ENCODE data around the gene LMAN1L.
A peak's percentile ranks its signal among the peaks of the same experiment; 100 is the strongest.

LMAN1L gene

DNA sequence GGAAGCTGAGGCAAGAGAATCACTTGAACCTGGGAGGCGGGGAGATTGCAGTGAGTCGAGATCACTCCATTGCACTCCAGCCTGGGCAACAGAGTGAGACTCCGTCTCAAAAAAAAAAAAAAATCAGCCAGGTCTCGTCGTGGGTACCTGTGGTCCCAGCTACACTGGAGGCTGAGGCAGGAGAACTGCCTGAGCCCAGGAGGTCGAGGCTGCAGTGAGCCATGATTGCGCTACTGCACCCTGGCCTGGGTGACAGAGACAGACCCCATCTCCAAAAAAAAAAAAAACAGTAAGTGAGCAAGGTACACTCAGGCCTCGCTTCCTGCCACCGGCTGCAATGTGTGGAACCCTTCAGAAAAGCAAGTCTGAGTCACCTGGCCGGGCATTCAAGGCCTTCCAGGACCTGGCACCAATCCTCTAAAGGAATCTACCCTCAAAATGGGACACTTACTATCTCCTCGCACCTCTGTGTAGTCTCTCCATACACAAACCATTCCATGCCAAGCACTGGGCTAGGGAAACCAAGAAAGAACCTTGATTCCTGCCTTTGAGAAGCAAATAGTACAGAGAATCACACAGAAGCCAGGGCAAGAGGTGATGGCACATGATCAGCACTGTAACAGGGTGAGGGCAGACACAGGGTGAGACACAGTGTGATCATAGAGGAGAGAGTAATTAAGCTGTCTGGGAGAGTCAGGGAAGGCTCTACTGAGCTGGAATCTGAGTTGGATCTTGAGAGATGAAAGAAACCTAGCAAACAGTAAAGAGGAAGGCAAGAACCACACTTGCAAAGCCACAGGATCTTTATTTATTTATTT lies 50.8 kb downstream of the LMAN1L start:
- no peak for DNase-seq

DNA sequence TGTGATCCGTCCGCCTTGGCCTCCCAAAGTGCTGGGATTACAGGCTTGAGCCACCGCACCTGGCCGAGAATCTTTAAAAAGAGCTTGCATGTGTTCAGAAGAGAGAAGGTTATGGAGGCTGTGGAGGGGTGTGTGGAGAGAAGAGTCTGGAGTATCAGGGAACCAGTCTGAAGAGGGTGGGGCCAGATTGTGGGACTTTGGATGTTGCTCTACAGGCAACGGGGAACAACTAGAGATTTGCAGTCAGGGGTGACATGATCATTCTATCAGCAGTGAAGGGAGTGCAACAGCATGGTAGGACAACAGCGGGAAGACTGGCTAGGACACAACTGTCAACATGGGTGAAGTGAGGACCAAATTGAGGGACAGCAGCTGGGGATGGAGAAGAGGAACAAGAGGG lies 51.7 kb downstream of the LMAN1L start:
- DNase-seq = no peak

DNA sequence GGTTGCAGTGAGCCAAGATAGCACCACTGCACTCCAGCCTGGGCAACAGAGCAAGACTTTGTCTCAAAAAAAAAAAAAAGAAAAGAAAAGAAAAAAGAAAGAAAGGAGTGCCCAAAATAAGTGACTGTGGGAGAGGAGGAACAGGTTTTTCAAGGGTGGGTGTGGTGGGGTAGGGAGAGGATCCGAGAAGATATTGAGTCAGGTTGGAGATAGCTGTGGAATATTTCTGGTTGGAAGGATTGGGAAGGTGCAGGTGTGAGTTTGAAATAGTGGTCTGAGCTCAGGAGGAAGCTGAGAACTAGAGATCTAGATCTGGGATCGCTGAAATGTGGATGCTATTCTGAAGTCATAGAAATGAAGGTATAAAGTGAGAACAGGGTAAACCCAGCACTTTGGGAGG lies 52.7 kb downstream of the LMAN1L start:
- DNase-seq = no peak

DNA sequence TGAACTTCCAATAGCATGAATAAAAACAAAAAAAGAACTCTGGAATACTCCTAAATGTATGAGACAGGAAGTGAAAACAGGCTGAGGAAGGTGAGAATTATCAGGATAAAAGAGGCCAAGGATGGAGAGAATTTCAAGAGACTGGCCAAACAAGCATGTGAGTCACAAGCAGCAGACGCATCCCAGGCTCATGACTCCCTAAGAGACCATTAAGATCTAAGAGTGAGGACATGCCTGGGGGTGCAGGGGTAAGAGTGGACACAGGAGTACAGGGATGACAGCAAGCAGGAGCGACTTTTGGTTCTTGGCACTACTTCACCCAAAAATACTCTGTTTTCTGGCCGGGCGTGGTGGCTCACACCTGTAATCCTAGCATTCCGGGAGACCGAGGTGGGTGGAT lies 53.5 kb downstream of the LMAN1L start:
- no peak for DNase-seq

DNA sequence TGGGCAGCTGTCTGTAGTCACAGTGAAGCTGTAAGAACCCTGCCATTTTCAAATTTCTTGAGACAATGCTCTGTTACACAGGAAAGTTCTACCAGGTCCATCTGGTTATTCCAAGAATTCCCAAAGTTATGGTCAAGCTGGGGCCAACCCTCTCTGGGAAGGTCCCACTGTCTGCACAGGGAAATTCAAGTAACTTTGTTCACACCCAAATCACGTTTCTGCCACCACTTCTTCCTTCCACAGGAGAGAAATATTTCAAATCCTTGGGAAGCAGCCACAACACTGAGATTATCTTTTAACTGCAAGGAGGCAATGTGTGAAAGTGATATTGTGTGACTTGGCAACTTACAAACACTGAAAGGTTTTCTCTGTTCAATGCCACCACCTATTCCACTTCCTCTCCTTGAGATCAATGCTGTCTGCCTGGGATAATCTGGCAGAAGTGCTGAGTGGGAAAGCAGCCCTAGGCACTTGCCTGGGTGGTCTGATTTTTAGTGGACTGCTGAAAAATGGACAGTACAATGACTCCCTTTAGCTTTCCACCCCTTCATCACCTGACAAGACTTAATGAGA lies 54.9 kb downstream of the LMAN1L start:
- no peak for DNase-seq

DNA sequence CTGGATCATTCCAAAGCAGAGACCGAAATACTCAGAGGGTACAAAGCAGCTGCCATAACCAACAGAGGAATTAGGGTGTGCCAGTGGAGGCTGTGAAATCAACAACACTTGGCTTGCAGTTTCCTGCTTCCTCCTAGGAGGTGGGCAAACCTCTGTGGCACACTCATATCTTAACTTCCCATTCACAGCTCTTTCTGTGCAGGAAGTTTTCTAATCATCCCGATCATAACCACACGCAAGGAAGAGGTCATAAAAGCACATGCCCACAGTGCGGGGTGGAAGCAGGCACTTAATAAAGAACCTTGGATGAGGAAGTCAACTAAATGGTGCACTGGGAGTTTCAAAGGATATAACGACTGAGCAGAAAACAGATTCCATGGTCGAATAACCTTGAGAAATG lies 55.4 kb downstream of the LMAN1L start:
- DNase-seq = no peak

DNA sequence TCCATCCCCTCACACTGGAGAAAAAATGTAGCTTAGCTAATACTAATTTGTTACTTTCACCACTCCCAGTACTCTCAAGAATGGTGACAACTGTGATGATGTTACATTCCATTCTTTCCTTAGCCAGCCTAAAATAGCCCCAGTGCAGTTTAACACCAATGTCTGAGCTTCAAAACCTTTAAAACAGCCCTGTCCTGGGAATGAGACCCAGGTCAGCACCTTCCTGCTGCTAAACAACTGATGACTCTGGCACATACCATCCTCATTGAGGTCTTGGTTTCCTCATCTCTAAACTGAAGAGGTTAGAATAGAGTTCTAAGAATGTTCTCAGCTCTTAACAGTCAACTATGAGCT lies 56.7 kb downstream of the LMAN1L start:
- no peak for DNase-seq

DNA sequence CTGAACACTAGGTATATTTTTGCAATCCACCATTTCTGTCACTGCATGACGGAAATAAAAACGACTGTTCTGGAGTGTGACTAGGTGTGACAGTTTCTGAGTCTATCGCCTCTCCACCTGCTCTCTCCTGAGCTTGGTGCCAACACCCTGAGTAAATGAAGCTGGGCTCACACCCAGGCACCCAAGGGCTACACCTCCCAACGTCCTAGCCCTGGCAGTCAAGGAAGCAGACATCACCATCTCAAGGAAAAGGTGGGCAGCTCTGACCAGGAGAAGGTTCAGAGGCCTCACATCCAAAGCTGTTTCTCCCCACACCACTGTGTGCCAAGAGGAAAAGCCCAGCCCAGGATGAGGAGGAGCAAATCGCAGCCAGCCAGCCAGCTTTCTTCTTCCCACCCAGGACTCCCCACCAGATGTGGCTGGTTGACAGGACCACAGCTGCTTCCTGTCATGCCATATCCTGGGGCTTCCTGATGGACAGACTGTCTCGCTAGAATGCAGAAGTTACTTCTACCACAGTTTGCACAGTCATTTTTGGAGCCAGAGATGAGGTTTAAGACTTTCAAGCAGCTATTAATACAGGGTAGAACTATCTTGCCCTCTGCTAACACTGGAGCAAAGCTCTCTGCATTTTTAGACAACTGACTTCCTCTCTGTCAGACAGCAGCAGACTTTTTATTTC lies 57.2 kb downstream of the LMAN1L start:
- no peak for DNase-seq

DNA sequence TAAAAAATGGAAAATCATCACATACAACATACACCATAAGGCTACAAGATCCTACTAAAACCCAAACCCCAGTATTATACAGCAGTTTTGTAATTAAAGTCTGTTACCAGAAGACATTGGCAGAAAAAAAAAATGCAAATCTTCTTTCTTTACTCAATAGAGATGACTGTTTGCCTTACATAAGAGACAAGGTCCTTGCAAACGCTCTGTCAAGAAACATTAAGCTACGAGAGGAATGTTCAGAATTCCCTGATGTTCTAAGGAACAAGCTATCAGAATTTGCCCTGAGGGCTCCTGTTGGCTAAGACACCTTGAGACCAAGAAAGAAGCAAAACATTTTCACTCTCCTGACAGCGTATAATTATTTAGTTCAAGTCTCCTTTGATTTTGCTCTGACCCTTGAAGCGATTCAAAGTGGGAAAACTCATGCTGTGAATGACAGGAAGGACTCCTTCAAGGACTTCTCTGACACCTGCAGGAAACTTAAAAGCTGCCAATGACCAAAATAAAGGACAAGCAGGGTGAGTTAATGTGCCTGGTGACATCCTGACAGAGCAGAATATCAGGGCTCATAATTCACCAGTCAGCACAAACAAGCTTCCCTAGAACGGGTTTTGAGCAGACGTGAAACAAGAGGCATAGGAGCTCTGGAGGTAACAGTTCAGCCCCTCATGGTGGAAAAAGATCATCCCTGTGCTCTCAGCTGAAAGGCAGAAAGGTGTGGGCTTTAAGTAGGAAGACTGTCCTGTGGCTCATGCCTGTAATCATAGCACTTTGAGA lies 58.0 kb downstream of the LMAN1L start:
- DNase-seq = no peak

DNA sequence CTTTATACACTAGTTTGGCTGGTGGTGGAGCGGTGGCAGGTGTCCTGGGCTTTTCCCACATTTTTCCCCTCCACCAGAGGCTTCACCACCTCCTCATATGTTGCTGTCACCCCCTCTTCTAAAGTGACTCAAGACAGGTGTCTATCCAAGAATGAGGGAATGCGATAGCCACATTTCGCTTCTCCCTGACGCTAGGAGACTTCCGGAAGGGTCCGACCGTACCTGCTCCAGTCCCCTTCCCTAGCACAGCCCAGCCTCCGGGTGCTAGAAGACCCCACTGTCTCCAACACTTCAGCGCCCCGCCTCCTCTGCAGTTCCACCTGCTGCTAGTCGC lies 60.0 kb downstream of the LMAN1L start:
- DNase-seq = no peak

DNA sequence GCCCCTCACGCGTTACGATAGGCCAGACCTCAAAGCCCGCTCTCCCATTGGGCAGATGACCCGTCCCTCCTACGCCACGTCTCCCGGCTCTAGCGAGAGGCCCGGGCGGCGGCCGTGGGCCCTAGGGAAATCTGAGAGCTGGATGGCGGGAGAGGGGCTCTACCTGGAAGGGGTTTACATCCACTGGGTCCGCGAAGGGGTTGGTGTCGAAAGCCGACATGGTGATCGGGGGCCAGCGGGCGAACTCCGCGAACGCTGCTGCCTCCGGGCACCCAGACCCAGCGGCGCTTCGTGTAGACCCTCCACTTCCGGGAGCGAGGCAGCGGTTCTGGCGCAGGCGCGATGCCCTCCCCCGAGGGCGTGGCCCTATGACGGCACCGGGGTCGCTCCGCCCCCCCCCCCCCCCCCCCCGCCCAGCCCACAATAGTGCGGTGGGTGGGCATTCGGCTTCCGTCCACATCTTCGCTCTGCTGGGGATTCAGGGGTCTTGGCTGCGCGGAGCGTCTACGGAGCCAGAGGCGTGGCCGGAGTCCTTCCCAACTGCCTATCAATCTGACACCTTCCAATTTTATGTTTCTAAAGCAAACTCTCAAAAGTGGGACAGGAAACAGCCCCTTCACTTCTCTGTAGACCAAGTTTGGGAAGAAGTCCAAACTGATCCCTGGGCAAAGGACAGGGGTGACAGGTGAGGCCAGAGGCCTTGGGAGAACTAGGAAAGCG lies 60.6 kb downstream of the LMAN1L start, which contains the start of gene SCAMP2:
SCAMP2 (minus strand) TSS at position 330 of the 720 bp plus-strand sequence; CDS start at position 220, 110 bp downstream.
- DNase-seq = peak; percentile 55

DNA sequence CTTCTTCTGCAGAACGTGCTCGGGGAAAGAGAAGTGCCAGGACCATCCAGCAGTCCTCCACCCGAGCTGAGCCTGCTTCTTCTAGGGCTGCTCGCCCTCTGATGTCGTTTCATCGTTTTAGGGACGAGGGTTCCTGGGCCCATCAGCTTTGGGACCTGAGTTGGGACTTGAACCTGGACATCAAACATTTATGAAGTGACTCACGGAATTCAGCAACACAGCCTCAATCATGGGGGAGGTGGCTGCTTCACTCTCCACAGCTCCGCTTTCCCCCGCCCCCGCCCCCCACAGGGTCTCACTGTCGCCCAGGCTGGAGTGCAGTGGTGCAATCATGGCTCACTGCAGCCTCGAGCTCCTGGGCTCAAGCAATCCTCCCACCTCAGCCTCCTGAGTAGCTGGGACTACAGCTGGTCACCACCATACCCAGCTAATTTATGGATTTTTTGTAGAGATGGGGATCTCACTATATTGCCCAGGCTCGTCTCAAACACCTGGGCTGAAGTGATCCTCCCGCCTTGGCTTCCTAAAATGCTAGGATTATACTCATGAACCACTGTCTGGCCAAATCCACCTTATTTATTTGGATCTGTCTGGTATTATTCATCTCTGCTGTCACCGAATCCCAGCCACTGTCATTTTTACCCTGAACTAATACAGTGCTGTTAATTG lies 61.3 kb downstream of the LMAN1L start:
- no peak for DNase-seq
